MM.1S (cell line): ENCODE measurements around the gene ESCO1.

Experiments
- DNase-seq: peaks from one replicate; pipeline ENCODE4 v3.0.0-alpha.2; 2015
- H2AFZ ChIP-seq: fragments of 300-600 bp; sonication (generic); 2 replicates; pipeline ENCODE4 v1.6.0; 2016; ENCODE audit warnings: antibody characterized with exemption, low read length
- H3F3A ChIP-seq: fragments of 300-600 bp; sonication (generic); 2 replicates; pipeline ENCODE4 v1.6.1; 2016; ENCODE audit warnings: mild to moderate bottlenecking, antibody characterized with exemption, low read length, moderate library complexity, mixed read lengths; ENCODE audit not compliant: insufficient read depth
- H3K27ac ChIP-seq: fragments of 300-600 bp; sonication (generic); 2 replicates; pipeline ENCODE4 v1.5.1; 2016; ENCODE audit warnings: mild to moderate bottlenecking, low read length
- H3K27me3 ChIP-seq: fragments of 300-600 bp; sonication (generic); replicated peaks from 2 replicates; pipeline ENCODE4 v1.6.0; 2016; ENCODE audit warnings: low read length; ENCODE audit not compliant: insufficient read depth
- H3K36me3 ChIP-seq: fragments of 300-600 bp; sonication (generic); replicated peaks from 2 replicates; pipeline ENCODE4 v1.6.1; 2016; ENCODE audit warnings: mild to moderate bottlenecking, low read length, mixed read lengths; ENCODE audit not compliant: insufficient read depth
- H3K4me1 ChIP-seq: fragments of 300-600 bp; sonication (generic); 2 replicates; pipeline ENCODE4 v1.6.1; 2016; ENCODE audit warnings: low read length, mixed read lengths
- H3K4me2 ChIP-seq: fragments of 300-600 bp; sonication (generic); 2 replicates; pipeline ENCODE4 v1.6.0; 2016; ENCODE audit warnings: low read depth, low read length
- H3K4me3 ChIP-seq: fragments of 300-600 bp; sonication (generic); 2 replicates; pipeline ENCODE4 v1.5.1; 2016; ENCODE audit warnings: low read length, mixed read lengths
- H3K79me2 ChIP-seq: fragments of 300-600 bp; sonication (generic); 2 replicates; pipeline ENCODE4 v1.6.1; 2016; ENCODE audit warnings: mixed run types, low read length, mixed read lengths
- H3K9ac ChIP-seq: fragments of 300-600 bp; sonication (generic); 2 replicates; pipeline ENCODE4 v1.6.1; 2016; ENCODE audit warnings: low read length, mixed read lengths
- H3K9me2 ChIP-seq: fragments of 300-600 bp; sonication (generic); replicated peaks from 2 replicates; pipeline ENCODE4 v1.6.1; 2016; ENCODE audit warnings: mild to moderate bottlenecking, low read length, mixed read lengths; ENCODE audit not compliant: insufficient read depth
- H3K9me3 ChIP-seq: fragments of 300-600 bp; sonication (generic); replicated peaks from 2 replicates; pipeline ENCODE4 v1.6.1; 2016; ENCODE audit warnings: mild to moderate bottlenecking, low read length, mixed read lengths; ENCODE audit not compliant: insufficient read depth
- H4K20me1 ChIP-seq: fragments of 300-600 bp; sonication (generic); 2 replicates; pipeline ENCODE4 v1.6.1; 2016; ENCODE audit warnings: mild to moderate bottlenecking, low read length, moderate library complexity, mixed read lengths; ENCODE audit not compliant: insufficient read depth
- EZH2 ChIP-seq: fragments of 300-600 bp; sonication (generic); optimal IDR thresholded peaks from 2 replicates; pipeline ENCODE3; 2017; ENCODE audit warnings: low read depth, mild to moderate bottlenecking, antibody characterized with exemption, low read length, mixed read lengths
- EZH2phosphoT487 ChIP-seq: fragments of 300-600 bp; sonication (generic); IDR thresholded peaks from 2 replicates; pipeline ENCODE4 v1.6.1; 2018; ENCODE audit warnings: antibody characterized with exemption, low read length
- TF ChIP-seq, protein P1 (sequence below): fragments of 300-600 bp; sonication (generic); IDR thresholded peaks from 2 replicates; pipeline ENCODE4 v1.5.1; 2016; ENCODE audit warnings: antibody characterized with exemption, low read length, mixed read lengths

Gene ESCO1

DNA sequence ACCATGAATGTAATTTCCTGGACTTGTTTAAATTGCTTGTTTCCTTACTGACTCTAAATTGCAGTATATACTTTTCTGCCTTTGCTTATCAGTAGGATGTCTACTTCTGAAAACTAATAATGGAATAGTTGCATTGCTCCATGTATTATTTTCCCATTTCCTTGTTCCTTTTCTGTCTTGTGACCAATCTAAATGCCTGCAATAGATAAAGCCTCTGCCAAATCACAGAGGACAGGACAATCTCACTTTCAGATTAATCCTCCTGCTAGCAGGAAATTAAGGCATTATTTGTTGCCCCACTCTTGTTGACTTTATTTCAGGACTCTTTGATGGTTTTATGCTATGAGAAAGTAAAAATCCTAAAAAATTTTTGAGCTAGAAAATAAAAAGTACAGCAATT lies 4.7 kb upstream of the ESCO1 start:
- H3K9me2 ChIP-seq = no peaks in the 10 kb centered on the region
- H3K4me2 ChIP-seq = peak overlapping the region; percentile 54
- TF ChIP-seq EZH2 = no peak
- TF ChIP-seq, protein P1, sequence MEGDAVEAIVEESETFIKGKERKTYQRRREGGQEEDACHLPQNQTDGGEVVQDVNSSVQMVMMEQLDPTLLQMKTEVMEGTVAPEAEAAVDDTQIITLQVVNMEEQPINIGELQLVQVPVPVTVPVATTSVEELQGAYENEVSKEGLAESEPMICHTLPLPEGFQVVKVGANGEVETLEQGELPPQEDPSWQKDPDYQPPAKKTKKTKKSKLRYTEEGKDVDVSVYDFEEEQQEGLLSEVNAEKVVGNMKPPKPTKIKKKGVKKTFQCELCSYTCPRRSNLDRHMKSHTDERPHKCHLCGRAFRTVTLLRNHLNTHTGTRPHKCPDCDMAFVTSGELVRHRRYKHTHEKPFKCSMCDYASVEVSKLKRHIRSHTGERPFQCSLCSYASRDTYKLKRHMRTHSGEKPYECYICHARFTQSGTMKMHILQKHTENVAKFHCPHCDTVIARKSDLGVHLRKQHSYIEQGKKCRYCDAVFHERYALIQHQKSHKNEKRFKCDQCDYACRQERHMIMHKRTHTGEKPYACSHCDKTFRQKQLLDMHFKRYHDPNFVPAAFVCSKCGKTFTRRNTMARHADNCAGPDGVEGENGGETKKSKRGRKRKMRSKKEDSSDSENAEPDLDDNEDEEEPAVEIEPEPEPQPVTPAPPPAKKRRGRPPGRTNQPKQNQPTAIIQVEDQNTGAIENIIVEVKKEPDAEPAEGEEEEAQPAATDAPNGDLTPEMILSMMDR = no peak
- no peak for TF ChIP-seq EZH2phosphoT487
- H3K79me2 ChIP-seq = no peaks in the 10 kb centered on the region
- no peaks in the 10 kb centered on the region for H3K36me3 ChIP-seq
- peaks cover 16% of the 10 kb centered on the region for H3F3A ChIP-seq
- no peaks in the 10 kb centered on the region for H3K27me3 ChIP-seq
- H3K4me1 ChIP-seq = peaks cover 7% of the 10 kb centered on the region; the same call in 1 of the 2 replicates
- H3K27ac ChIP-seq = peak overlapping the region; percentile 3; the same call in 1 of the 2 replicates
- DNase-seq = no peak
- peak overlapping the region; percentile 23; the same call in 1 of the 2 replicates for H3K4me3 ChIP-seq
- no peaks in the 10 kb centered on the region for H4K20me1 ChIP-seq
- no peak overlapping the region for H3K9ac ChIP-seq
- no peak overlapping the region for H2AFZ ChIP-seq
- H3K9me3 ChIP-seq = no peaks in the 10 kb centered on the region

DNA sequence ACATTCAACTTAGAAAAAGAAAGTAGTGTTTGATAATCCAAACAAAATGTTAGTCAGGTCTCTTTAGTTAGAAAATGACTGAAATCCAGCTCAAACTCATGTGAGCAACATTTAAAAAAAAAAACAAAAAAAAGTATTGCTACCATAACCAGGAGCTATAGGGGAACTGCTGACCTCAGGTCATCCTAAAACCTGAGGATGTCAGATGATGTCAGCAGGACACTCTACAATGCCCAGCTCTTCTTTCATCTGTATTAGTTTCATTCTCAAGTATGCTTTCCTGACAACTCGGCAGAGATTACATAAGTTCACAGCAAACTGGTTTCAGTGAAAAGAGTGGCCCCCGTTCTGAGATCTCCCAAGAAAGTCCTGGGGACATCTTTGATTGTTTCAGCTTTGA lies 4.2 kb upstream of the ESCO1 start:
- H3K4me2 ChIP-seq = peak overlapping the region; percentile 54
- peak overlapping the region; percentile 3; the same call in 1 of the 2 replicates for H3K27ac ChIP-seq
- no peak overlapping the region for H3K9ac ChIP-seq
- no peaks in the 10 kb centered on the region for H3K36me3 ChIP-seq
- TF ChIP-seq EZH2 = no peak
- TF ChIP-seq, protein P1 = no peak
- TF ChIP-seq EZH2phosphoT487 = no peak
- no peaks in the 10 kb centered on the region for H3K27me3 ChIP-seq
- H3K79me2 ChIP-seq = peaks cover 2% of the 10 kb centered on the region
- DNase-seq = peak; percentile 58
- peak overlapping the region; percentile 23; the same call in 1 of the 2 replicates for H3K4me3 ChIP-seq
- H4K20me1 ChIP-seq = no peaks in the 10 kb centered on the region
- H3F3A ChIP-seq = peaks cover 21% of the 10 kb centered on the region
- H3K9me2 ChIP-seq = no peaks in the 10 kb centered on the region
- H2AFZ ChIP-seq = no peak overlapping the region
- H3K9me3 ChIP-seq = no peaks in the 10 kb centered on the region
- H3K4me1 ChIP-seq = peaks cover 7% of the 10 kb centered on the region; the same call in 1 of the 2 replicates

DNA sequence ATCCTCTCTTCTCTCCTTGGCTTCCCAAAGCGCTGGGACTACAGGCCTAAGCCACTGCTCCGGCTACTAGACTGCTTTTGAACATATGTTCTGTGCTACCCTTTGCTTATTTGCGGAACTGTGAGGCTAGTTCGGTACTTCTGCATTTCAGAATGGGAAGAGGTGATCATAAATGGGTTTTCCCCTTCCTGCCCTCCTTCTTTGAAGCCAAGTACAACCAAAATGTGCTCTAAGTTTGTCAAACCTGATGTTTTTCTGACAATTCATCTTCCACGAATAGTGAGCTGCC lies 1.7 kb upstream of the ESCO1 start:
- TF ChIP-seq, protein P1 = no peak
- TF ChIP-seq EZH2phosphoT487 (no peak), EZH2 (no peak)
- H4K20me1 ChIP-seq = 0 out of 2 replicates have a peak, but pooled peaks cover 3% of the 10 kb centered on the region
- no peak overlapping the region for H3K4me2 ChIP-seq

More for the DNA sequence above, 1.7 kb upstream of the ESCO1 start:
- H3K9me2 ChIP-seq = no peaks in the 10 kb centered on the region
- no peaks in the 10 kb centered on the region for H3K9me3 ChIP-seq
- peaks cover 25% of the 10 kb centered on the region for H3K79me2 ChIP-seq
- H3K4me1 ChIP-seq = peaks cover 11% of the 10 kb centered on the region; the same call in 1 of the 2 replicates
- no peak for DNase-seq
- no peaks in the 10 kb centered on the region for H3K27me3 ChIP-seq
- no peak overlapping the region for H3K9ac ChIP-seq
- H3K36me3 ChIP-seq = no peaks in the 10 kb centered on the region
- no peak overlapping the region for H3K27ac ChIP-seq
- H3K4me3 ChIP-seq = no peak overlapping the region
- H3F3A ChIP-seq = peaks cover 30% of the 10 kb centered on the region
- no peak overlapping the region for H2AFZ ChIP-seq
